HG03095 (cell line): ENCODE measurements around the gene EBLN2.
"Not testable (repeated sequence)": the region's sequence is repeated elsewhere in the genome, so short reads cannot be mapped to it uniquely, and the experiment has no call there.

ENCODE experiments used
- ATAC-seq: cut with Tn5 transposase; IDR thresholded peaks from one replicate; pipeline ENCODE4 v1.9.1; 2021; ENCODE audit warnings: moderate library complexity; ENCODE audit not compliant: unreplicated experiment

EBLN2 gene

GRCh38 chr3:73056845-73057150 lies 4.7 kb upstream of the EBLN2 start:
- ATAC-seq = no peak

GRCh38 chr3:73060302-73060723 lies 1.1 kb upstream of the EBLN2 start:
- no peak for ATAC-seq

- ATAC-seq = not testable (repeated sequence)
Observed at GRCh38 chr3:73066243-73066642, 4.8 kb downstream of the EBLN2 start.

GRCh38 chr3:73068419-73068818 lies 7.0 kb downstream of the EBLN2 start:
- no peak for ATAC-seq

GRCh38 chr3:73069187-73069586 lies 7.7 kb downstream of the EBLN2 start:
- no peak for ATAC-seq

GRCh38 chr3:73069775-73070444 lies 8.5 kb downstream of the EBLN2 start:
- ATAC-seq = no peak

- no peak for ATAC-seq
Observed at GRCh38 chr3:73070675-73071575, 9.5 kb downstream of the EBLN2 start.

GRCh38 chr3:73071952-73072351 lies 10.5 kb downstream of the EBLN2 start:
- no peak for ATAC-seq

GRCh38 chr3:73072634-73073033 lies 11.2 kb downstream of the EBLN2 start:
- ATAC-seq = no peak

GRCh38 chr3:73073091-73073707 lies 11.7 kb downstream of the EBLN2 start:
- ATAC-seq = no peak

GRCh38 chr3:73074781-73075180 lies 13.3 kb downstream of the EBLN2 start:
- ATAC-seq = no peak

- ATAC-seq = peak; percentile 89
Observed at GRCh38 chr3:73080216-73080966, 18.9 kb downstream of the EBLN2 start.

GRCh38 chr3:73081140-73081539 lies 19.7 kb downstream of the EBLN2 start:
- no peak for ATAC-seq

GRCh38 chr3:73084170-73084569 lies 22.7 kb downstream of the EBLN2 start:
- ATAC-seq = no peak

GRCh38 chr3:73086071-73086494 lies 24.6 kb downstream of the EBLN2 start:
- ATAC-seq = no peak

GRCh38 chr3:73094129-73094528 lies 32.7 kb downstream of the EBLN2 start:
- no peak for ATAC-seq

GRCh38 chr3:73094951-73095350 lies 33.5 kb downstream of the EBLN2 start:
- ATAC-seq = no peak

GRCh38 chr3:73096169-73096568 lies 34.7 kb downstream of the EBLN2 start:
- no peak for ATAC-seq

GRCh38 chr3:73098026-73098425 lies 36.6 kb downstream of the EBLN2 start:
- ATAC-seq = no peak

- ATAC-seq = no peak
Observed at GRCh38 chr3:73098873-73099272, 37.4 kb downstream of the EBLN2 start.
